HepG2 (cell line): ENCODE measurements around the gene BBS1. TPM values are rescaled to one million over a fixed set of nuclear protein-coding genes. Genes with fewer than 3 reads are reported as not detected.

Source experiments
- ATAC-seq: fragments of 200-7000 bp; cut with Tn5 transposase; 3 replicates; pipeline ENCODE4 v1.9.1; 2020; ENCODE audit warnings: mild to moderate bottlenecking, moderate library complexity
- BruUV-seq: library from RNA; stranded (reverse); fragments of 400-500 nt; replicated peaks from 2 replicates; lab custom pipeline; 2021; lab: Mats Ljungman, UMichigan
- CTCF ChIA-PET: fragments of 300-600 bp; formaldehyde crosslinking; extraction: SDS; loops from one replicate; lab custom pipeline; 2021; ENCODE audit warnings: low total read pairs, inconsistent platforms, low intra/inter-chr PET ratio; lab: Yijun Ruan, JAX
- POLR2A ChIA-PET: fragments of 350-600 bp; sonication (Branson Sonifier 250); formaldehyde crosslinking; loops from one replicate; lab custom pipeline; 2020; ENCODE audit warnings: antibody characterized with exemption, inconsistent platforms; lab: Yijun Ruan, JAX
- DNase-seq: peaks from one replicate; pipeline ENCODE4 v3.0.0-alpha.2; 2015; ENCODE audit warnings: low spot score
- FAIRE-seq: peaks from 3 replicates; lab custom pipeline; 2011; peaks lifted over from hg19 to GRCh38; lab: Jason Lieb, UNC
- H2AFZ ChIP-seq: one replicate; pipeline ENCODE4 v1.6.1; 2011; ENCODE audit warnings: low read length, inconsistent platforms
- H3K27ac ChIP-seq: fragments of 300-600 bp; 3 replicates; pipeline ENCODE4 v1.8.0; 2011; ENCODE audit warnings: mixed run types, mild to moderate bottlenecking, mixed read lengths, low read length, inconsistent platforms; ENCODE audit not compliant: insufficient read depth; ENCODE audit errors: extremely low read length
- H3K27me3 ChIP-seq, 2 experiments: fragments of 200-600 bp in 1 of 2; 2 replicates in 1 of 2; 3 replicates in 1 of 2; pipeline versions ENCODE4 v1.6.0 to v1.8.0; 2011; ENCODE audit warnings: low read length in 2 of 2, mild to moderate bottlenecking in 2 of 2, moderate library complexity in 2 of 2, inconsistent platforms in 1 of 2; ENCODE audit not compliant: insufficient read depth in 2 of 2, control insufficient read depth in 1 of 2
- H3K36me3 ChIP-seq, 2 experiments: fragments of 200-600 bp in 1 of 2; replicated peaks in 1 of 2; 2 replicates in 1 of 2; 3 replicates in 1 of 2; pipeline versions ENCODE4 v1.5.1 to v1.8.0; 2011; ENCODE audit warnings: low read length in 2 of 2, inconsistent platforms in 1 of 2; ENCODE audit not compliant: insufficient read depth in 2 of 2, control insufficient read depth in 1 of 2
- H3K4me1 ChIP-seq: 2 replicates; pipeline ENCODE4 v1.5.1; 2012; ENCODE audit warnings: low read length, inconsistent platforms; ENCODE audit not compliant: insufficient read depth
- H3K4me2 ChIP-seq: 2 replicates; pipeline ENCODE4 v1.6.0; 2011; ENCODE audit warnings: low read depth, low read length, inconsistent platforms
- H3K4me3 ChIP-seq, 3 experiments: fragments of 200-600 bp in 1 of 3; sonication (generic), shearing (Covaris generic) in 1 of 3; replicated peaks in 1 of 3; 2 replicates each; pipeline ENCODE4 v1.5.1; 2011 to 2016; ENCODE audit warnings: low read length in 3 of 3, inconsistent platforms in 2 of 3, low read depth in 2 of 3, mild to moderate bottlenecking in 2 of 3, control low read depth in 1 of 3, mixed read lengths in 1 of 3; ENCODE audit not compliant: insufficient read depth in 1 of 3
- H3K79me2 ChIP-seq: one replicate; pipeline ENCODE4 v1.6.1; 2011; ENCODE audit warnings: low read length, inconsistent platforms; ENCODE audit not compliant: insufficient read depth
- H3K9ac ChIP-seq: 2 replicates; pipeline ENCODE4 v1.6.0; 2011; ENCODE audit warnings: mild to moderate bottlenecking, low read depth, low read length, inconsistent platforms; ENCODE audit not compliant: insufficient read depth
- H3K9me3 ChIP-seq: 2 replicates; pipeline ENCODE4 v1.5.1; 2012; ENCODE audit warnings: mild to moderate bottlenecking, low read length
- H4K20me1 ChIP-seq: 2 replicates; pipeline ENCODE4 v1.6.0; 2011; ENCODE audit warnings: inconsistent platforms, mild to moderate bottlenecking, low read length, moderate library complexity; ENCODE audit not compliant: insufficient read depth
- ATAD3A ChIP-seq: sonication (generic); formaldehyde crosslinking; IDR thresholded peaks from 2 replicates; pipeline ENCODE4 v1.4.0; 2020; ENCODE audit warnings: missing genetic modification reagents
- CREB1 ChIP-seq, 2 experiments: fragments of 450-650 bp in 1 of 2; IDR thresholded peaks; 2 replicates each; pipeline ENCODE4 v1.6.1; 2016 to 2017; ENCODE audit warnings: control low read depth in 1 of 2, mild to moderate bottlenecking in 1 of 2, missing compliant biosample characterization in 1 of 2, missing genetic modification characterization in 1 of 2
- KLF11 ChIP-seq: IDR thresholded peaks from 2 replicates; pipeline ENCODE4 v1.6.1; 2016; ENCODE audit warnings: missing compliant biosample characterization
- MTA1 ChIP-seq: sonication (generic); formaldehyde crosslinking; IDR thresholded peaks from 2 replicates; pipeline ENCODE4 v1.4.0; 2020; ENCODE audit warnings: missing genetic modification reagents, mild to moderate bottlenecking, borderline replicate concordance
- SRY ChIP-seq: sonication (generic); formaldehyde crosslinking; IDR thresholded peaks from 2 replicates; pipeline ENCODE4 v1.8.0; 2022; ENCODE audit warnings: mild to moderate bottlenecking, missing genetic modification reagents
- ZBTB10 ChIP-seq: sonication (generic); formaldehyde crosslinking; IDR thresholded peaks from 2 replicates; pipeline ENCODE4 v1.4.0; 2020; ENCODE audit warnings: missing genetic modification reagents, borderline replicate concordance
- ZNF280D ChIP-seq: sonication (generic); formaldehyde crosslinking; IDR thresholded peaks from 2 replicates; pipeline ENCODE4 v1.5.1; 2020; ENCODE audit warnings: mild to moderate bottlenecking, missing genetic modification reagents
- ZNF629 ChIP-seq: sonication (generic); formaldehyde crosslinking; conservative IDR thresholded peaks from 2 replicates; pipeline ENCODE4 v1.5.0; 2020; ENCODE audit warnings: missing genetic modification reagents
- WGBS: methylation state at CpG from one replicate; pipeline ENCODE4 v1.1.6; 2017; ENCODE audit warnings: low lambda C conversion rate; 5-methylcytosine and 5-hydroxymethylcytosine counted together
- in situ Hi-C: cut with HindIII; loops from 2 replicates; pipeline ENCODE4 v1.10.0; 2017; ENCODE audit warnings: low pct_unique_long_range_greater_than_20kb; ENCODE audit not compliant: extremely low pct_ligation_motif_present
- intact Hi-C: fragments of 100-400 bp; cut with micrococcal nuclease; formaldehyde crosslinking; loops from one replicate; pipeline ENCODE4 v1.10.0; 2022; ENCODE audit not compliant: unreplicated experiment
- polyA plus RNA-seq, 8 experiments: library from polyadenylated mRNA; depleted of rRNA in 3 of 8; stranded (reverse) in 7 of 8; unstranded in 1 of 8; fragments of >200 nt; fragmentation: Illumina TruSeq in 4 of 8; extraction: Trizol in 4 of 8; gene quantifications; 2 replicates each; pipeline versions ENCODE4 v1.2.1 to v1.2.3, GENCODE V29; 2011 to 2016; ENCODE audit warnings: low read depth in 4 of 8, missing spikeins in 1 of 8, mixed read lengths in 1 of 8; ENCODE audit not compliant: insufficient read depth in 1 of 8
- total RNA-seq, 5 experiments: library from RNA; depleted of rRNA; stranded (reverse); fragments of >200 nt; fragmentation: Illumina TruSeq; extraction: Trizol; gene quantifications; 2 replicates each; pipeline ENCODE4 v1.2.3, GENCODE V29; 2016; ENCODE audit warnings: low read depth in 1 of 5
- TF ChIP-seq, protein P1 (sequence below): sonication (generic); formaldehyde crosslinking; IDR thresholded peaks from 2 replicates; pipeline ENCODE4 v1.5.0; 2020; ENCODE audit warnings: mild to moderate bottlenecking, missing genetic modification reagents
- TF ChIP-seq, protein P2 (sequence below): sonication (generic); formaldehyde crosslinking; IDR thresholded peaks from 2 replicates; pipeline ENCODE4 v1.4.0; 2020; ENCODE audit warnings: missing genetic modification reagents; ENCODE audit errors: not compliant biosample characterization

Gene BBS1
- total and polyA plus RNA-seq, 2 of the 13 experiments (the other 11 are each of a cell fraction or from before 2014, with no cell fraction given): 11.7 to 14.1 TPM

- Histone ChIP-seq H3K9me3 (no peaks in the 10 kb centered on the region), H3K27ac (no peak overlapping the region), H3K27me3 (no peaks in the 10 kb centered on the region), H3K36me3 (peaks cover 1 to 3% of the 10 kb centered on the region in 2 experiments; a peak in 2 of 5 replicates), H3K4me1 (0 out of 2 replicates have a peak, but pooled peaks cover 7% of the 10 kb centered on the region), H3K79me2 (no peaks in the 10 kb centered on the region), H4K20me1 (no peaks in the 10 kb centered on the region), H2AFZ (no peak overlapping the region), H3K4me2 (no peak overlapping the region), H3K9ac (no peak overlapping the region), H3K4me3 (no peak overlapping the region)
- no peak for FAIRE-seq
- in situ Hi-C loops (no loop called here), intact Hi-C loops (no loop called here)
- TF ChIP-seq KLF11 (CRISPR knock-in tag) (no peak), ZBTB10 (CRISPR knock-in tag) (no peak), ZNF629 (no peak), ATAD3A (CRISPR knock-in tag) (no peak), MTA1 (CRISPR knock-in tag) (no peak), SRY (CRISPR knock-in tag) (no peak), CREB1 (IDR thresholded peaks at IDR 0.05) (no peak), CREB1 (CRISPR knock-in tag; IDR thresholded peaks at IDR 0.05) (no peak), ZNF280D (CRISPR knock-in tag) (no peak)
- TF ChIP-seq, protein P1, sequence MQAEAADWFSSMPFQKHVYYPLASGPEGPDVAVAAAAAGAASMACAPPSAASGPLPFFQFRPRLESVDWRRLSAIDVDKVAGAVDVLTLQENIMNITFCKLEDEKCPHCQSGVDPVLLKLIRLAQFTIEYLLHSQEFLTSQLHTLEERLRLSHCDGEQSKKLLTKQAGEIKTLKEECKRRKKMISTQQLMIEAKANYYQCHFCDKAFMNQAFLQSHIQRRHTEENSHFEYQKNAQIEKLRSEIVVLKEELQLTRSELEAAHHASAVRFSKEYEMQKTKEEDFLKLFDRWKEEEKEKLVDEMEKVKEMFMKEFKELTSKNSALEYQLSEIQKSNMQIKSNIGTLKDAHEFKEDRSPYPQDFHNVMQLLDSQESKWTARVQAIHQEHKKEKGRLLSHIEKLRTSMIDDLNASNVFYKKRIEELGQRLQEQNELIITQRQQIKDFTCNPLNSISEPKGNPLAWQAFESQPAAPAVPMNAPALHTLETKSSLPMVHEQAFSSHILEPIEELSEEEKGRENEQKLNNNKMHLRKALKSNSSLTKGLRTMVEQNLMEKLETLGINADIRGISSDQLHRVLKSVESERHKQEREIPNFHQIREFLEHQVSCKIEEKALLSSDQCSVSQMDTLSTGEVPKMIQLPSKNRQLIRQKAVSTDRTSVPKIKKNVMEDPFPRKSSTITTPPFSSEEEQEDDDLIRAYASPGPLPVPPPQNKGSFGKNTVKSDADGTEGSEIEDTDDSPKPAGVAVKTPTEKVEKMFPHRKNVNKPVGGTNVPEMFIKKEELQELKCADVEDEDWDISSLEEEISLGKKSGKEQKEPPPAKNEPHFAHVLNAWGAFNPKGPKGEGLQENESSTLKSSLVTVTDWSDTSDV (CRISPR knock-in tag): no peak
- TF ChIP-seq, protein P2, sequence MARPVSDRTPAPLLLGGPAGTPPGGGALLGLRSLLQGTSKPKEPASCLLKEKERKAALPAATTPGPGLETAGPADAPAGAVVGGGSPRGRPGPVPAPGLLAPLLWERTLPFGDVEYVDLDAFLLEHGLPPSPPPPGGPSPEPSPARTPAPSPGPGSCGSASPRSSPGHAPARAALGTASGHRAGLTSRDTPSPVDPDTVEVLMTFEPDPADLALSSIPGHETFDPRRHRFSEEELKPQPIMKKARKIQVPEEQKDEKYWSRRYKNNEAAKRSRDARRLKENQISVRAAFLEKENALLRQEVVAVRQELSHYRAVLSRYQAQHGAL (CRISPR knock-in tag): no peak
- DNase-seq: no peak
- no TSS peak for BruUV-seq
- ChIA-PET CTCF (no interaction called here), POLR2A (no interaction called here)
- ATAC-seq: peak; percentile 48
- 90% methylated on average over 9 of the region's 10 CpGs for WGBS
Measured at GRCh38 chr11:66530927-66531709, 20.7 kb downstream of the BBS1 start.
